Measurements from ENCODE around the gene ZC3H10. TPM values are rescaled to one million over a fixed set of nuclear protein-coding genes. Genes with fewer than 3 reads are reported as not detected.

The ZC3H10 gene
- total RNA-seq, 1 experiment from 2014 or later, result 8.7 TPM

- ChIA-PET CTCF (no interaction called here), RAD21 (ENCODE audit: low non-redundant PET in 1 of 2, low total read pairs in 2 of 2, uncharacterized antibody in 2 of 2, unreplicated experiment in 2 of 2) (no interaction called here), POLR2A (interaction anchor here (1.2 kb wide), 1 partner anchor 415 kb away, joined by 3 read pairs; no protein-coding TSS in a partner anchor)
- H4K20me1 ChIP-seq (ENCODE audit: insufficient read depth), result no peaks in the 10 kb centered on the region
- H3K9me2 ChIP-seq (ENCODE audit: insufficient read depth), result no peaks in the 10 kb centered on the region
- H3K4me3 ChIP-seq (replicated peaks in 1 of 2; ENCODE audit: low read depth in 1 of 2, low read length in 2 of 2), result peak overlapping the region; percentile 39 to 78
- H3K36me3 ChIP-seq (ENCODE audit: control insufficient read depth in 1 of 2, insufficient read depth in 2 of 2, low read length in 2 of 2), result peaks cover 25 to 33% of the 10 kb centered on the region in 2 experiments; a peak in 3 of 4 replicates
- peaks cover 39% of the 10 kb centered on the region for H3K79me2 ChIP-seq (ENCODE audit: insufficient read depth, low read length)
- peak overlapping the region; percentile 68 for H3K9ac ChIP-seq (ENCODE audit: low read length)
- no peak overlapping the region for H2AFZ ChIP-seq (ENCODE audit: low read depth, low read length, poor library complexity, severe bottlenecking)
- peak; percentile 70 for DNase-seq (ENCODE audit: low read depth, low spot score)
- TSS peak; percentile 44 for BruUV-seq (replicated peaks)
- H3K27me3 ChIP-seq (ENCODE audit: insufficient read depth, low read length), result no peaks in the 10 kb centered on the region
- TF ChIP-seq SIN3A (IDR thresholded peaks at IDR 0.05; ENCODE audit: low read depth), result no peak
- TF ChIP-seq SRF (IDR thresholded peaks at IDR 0.05; ENCODE audit: low read depth), result no peak
- no peak for TF ChIP-seq MAX (IDR thresholded peaks at IDR 0.05)
- no peak for TF ChIP-seq ZNF274 (IDR thresholded peaks at IDR 0.05; ENCODE audit: low read depth, low read length)
- TF ChIP-seq JUND (IDR thresholded peaks at IDR 0.05), result no peak
- no peak for TF ChIP-seq SP1 (IDR thresholded peaks at IDR 0.05; ENCODE audit: low read depth)
- no peak for TF ChIP-seq ZBTB33 (IDR thresholded peaks at IDR 0.05; ENCODE audit: extremely low read depth, insufficient replicate concordance, low read length)
- no peak for TF ChIP-seq EZH2 (IDR thresholded peaks at IDR 0.05)
- TF ChIP-seq EZH2phosphoT487 (IDR thresholded peaks at IDR 0.05; ENCODE audit: borderline replicate concordance), result no peak
- peak; percentile 22; the same call in 1 of the 2 replicates for TF ChIP-seq POLR2AphosphoS5 (IDR thresholded peaks at IDR 0.05; ENCODE audit: low read depth, low read length)
- TF ChIP-seq CTCF (IDR thresholded peaks at IDR 0.05 in 2 of 3, conservative IDR thresholded peaks at IDR 0.05 in 1 of 3; ENCODE audit: borderline replicate concordance in 1 of 3, insufficient read depth in 1 of 3, low read depth in 2 of 3, low read length in 2 of 3), result peak in 2 of 3 experiments; percentile 73; a peak in 4 of 6 replicates
- no peak for TF ChIP-seq CEBPB (IDR thresholded peaks at IDR 0.05; ENCODE audit: low read depth)
- 0 out of 2 replicates have a peak, but pooled peaks have one; percentile 15 for TF ChIP-seq ZFX (IDR thresholded peaks at IDR 0.05)
- H3K27ac ChIP-seq (ENCODE audit: low read depth, low read length), result peak overlapping the region; percentile 94
- H3K4me2 ChIP-seq (ENCODE audit: low read length), result peak overlapping the region; percentile 81
- ATAC-seq, result peak; percentile 64
- H3K4me1 ChIP-seq (ENCODE audit: control insufficient read depth in 1 of 2, insufficient read depth in 2 of 2, low read length in 2 of 2), result peaks cover 16 to 32% of the 10 kb centered on the region in 2 experiments
- H3K9me3 ChIP-seq (ENCODE audit: control insufficient read depth in 1 of 2, insufficient read depth in 1 of 2, low read depth in 1 of 2, low read length in 2 of 2), result no peaks in the 10 kb centered on the region
- intact Hi-C loops (cut with micrococcal nuclease), result loop anchor here (2.0 kb wide), 1 partner anchor 39 kb away; the partner anchor contains the start of gene ZC3H10
Observed at GRCh38 chr12:56157201-56158028, 39.3 kb downstream of the ZC3H10 start.
